Progenitor cell of endocrine pancreas (in vitro differentiated cells): ENCODE results near the gene NTRK2. TPM values are rescaled to one million over a fixed set of nuclear protein-coding genes. Genes with fewer than 3 reads are reported as not detected.

Source experiments
- DNase-seq: peaks from one replicate; pipeline ENCODE4 v3.0.0; 2021; ENCODE audit warnings: low spot score; ENCODE audit not compliant: unreplicated experiment
- H3K27ac Mint-ChIP-seq: 2 replicates; pipeline ENCODE4 v1.8.0; 2021; ENCODE audit warnings: mild to moderate bottlenecking, moderate library complexity, mixed read lengths
- H3K27me3 Mint-ChIP-seq: 2 replicates; pipeline ENCODE4 v1.8.0; 2021; ENCODE audit warnings: mixed read lengths
- H3K36me3 Mint-ChIP-seq: 2 replicates; pipeline ENCODE4 v1.8.0; 2022; ENCODE audit warnings: mixed read lengths; ENCODE audit not compliant: insufficient read depth
- H3K4me1 Mint-ChIP-seq: 2 replicates; pipeline ENCODE4 v1.8.0; 2021; ENCODE audit warnings: low read depth, mixed read lengths
- H3K4me3 Mint-ChIP-seq: 2 replicates; pipeline ENCODE4 v1.8.0; 2021; ENCODE audit warnings: low read depth, mild to moderate bottlenecking, moderate library complexity, mixed read lengths
- H3K9me3 Mint-ChIP-seq: 2 replicates; pipeline ENCODE4 v1.8.0; 2021; ENCODE audit warnings: low read depth, mixed read lengths
- total RNA-seq: library from RNA; stranded (reverse); gene quantifications from 2 replicates; pipeline ENCODE4 v1.2.1, GENCODE V29; 2021
- TF ChIP-seq, protein P1 (sequence below): fragments of 200-600 bp; sonication (generic); IDR thresholded peaks from one replicate; pipeline ENCODE4 v1.5.0; 2021; ENCODE audit warnings: antibody characterized with exemption, mild to moderate bottlenecking; ENCODE audit not compliant: unreplicated experiment

Gene NTRK2
- total RNA-seq, 1 donor from 2014 or later: 4.7 TPM

DNA sequence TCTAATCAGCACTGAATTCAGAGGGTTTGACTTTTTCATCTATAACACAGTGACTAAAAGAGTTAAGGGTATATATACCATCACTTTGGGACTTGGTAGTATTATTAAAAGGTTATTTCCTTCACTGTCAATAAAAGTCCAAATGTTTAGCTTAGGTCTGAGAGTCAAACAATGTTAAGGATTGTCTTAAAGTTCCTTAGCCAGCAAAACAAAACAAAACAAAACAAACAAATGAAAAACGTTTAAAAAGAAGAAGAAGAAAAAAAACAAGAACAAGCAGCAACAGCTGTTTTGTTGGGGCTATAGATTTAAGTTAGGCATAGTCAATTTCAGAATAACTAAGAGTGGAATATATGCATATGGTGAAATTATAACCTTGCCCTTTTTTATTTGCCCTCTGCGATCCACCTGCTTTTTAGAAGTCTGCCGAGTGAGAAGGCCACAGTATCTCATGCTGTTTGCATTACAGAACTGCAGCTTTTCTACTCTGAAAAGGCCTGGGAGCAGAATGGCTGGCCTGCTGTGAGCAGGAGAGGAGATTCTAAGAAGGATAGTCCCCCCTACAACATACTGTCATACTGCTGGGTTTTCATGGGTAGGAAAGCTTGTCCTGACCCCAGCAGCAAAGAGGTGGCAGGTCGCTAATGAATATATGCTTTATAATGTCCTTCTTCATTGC, 141.7 kb downstream of the NTRK2 start:
- Mint-ChIP-seq H3K4me1 (peaks cover 12% of the 10 kb centered on the region), H3K9me3 (no peaks in the 10 kb centered on the region), H3K27ac (no peak overlapping the region), H3K4me3 (no peak overlapping the region), H3K27me3 (peaks cover 11% of the 10 kb centered on the region), H3K36me3 (no peaks in the 10 kb centered on the region)
- DNase-seq: no peak
- TF ChIP-seq, protein P1, sequence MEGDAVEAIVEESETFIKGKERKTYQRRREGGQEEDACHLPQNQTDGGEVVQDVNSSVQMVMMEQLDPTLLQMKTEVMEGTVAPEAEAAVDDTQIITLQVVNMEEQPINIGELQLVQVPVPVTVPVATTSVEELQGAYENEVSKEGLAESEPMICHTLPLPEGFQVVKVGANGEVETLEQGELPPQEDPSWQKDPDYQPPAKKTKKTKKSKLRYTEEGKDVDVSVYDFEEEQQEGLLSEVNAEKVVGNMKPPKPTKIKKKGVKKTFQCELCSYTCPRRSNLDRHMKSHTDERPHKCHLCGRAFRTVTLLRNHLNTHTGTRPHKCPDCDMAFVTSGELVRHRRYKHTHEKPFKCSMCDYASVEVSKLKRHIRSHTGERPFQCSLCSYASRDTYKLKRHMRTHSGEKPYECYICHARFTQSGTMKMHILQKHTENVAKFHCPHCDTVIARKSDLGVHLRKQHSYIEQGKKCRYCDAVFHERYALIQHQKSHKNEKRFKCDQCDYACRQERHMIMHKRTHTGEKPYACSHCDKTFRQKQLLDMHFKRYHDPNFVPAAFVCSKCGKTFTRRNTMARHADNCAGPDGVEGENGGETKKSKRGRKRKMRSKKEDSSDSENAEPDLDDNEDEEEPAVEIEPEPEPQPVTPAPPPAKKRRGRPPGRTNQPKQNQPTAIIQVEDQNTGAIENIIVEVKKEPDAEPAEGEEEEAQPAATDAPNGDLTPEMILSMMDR: no peak

DNA sequence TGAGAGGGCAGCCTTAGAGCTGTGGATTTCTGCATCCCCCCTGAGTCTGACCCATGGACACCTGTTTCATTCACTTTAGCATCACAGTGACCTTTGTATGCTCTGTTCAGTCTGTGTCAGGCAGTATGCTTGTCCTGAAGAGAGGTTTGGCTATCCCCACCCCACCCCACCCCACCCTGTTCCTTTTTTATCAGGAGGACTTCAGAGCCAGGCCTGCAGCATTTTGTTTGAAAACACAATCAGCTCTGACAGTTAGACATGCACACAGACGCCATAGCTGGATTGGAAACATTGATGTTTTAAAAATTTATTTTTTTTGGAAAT, 142.2 kb downstream of the NTRK2 start:
- peaks cover 11% of the 10 kb centered on the region for H3K27me3 Mint-ChIP-seq
- no peak for DNase-seq
- peaks cover 12% of the 10 kb centered on the region for H3K4me1 Mint-ChIP-seq
- no peaks in the 10 kb centered on the region for H3K36me3 Mint-ChIP-seq
- H3K9me3 Mint-ChIP-seq: no peaks in the 10 kb centered on the region
- no peak overlapping the region for H3K4me3 Mint-ChIP-seq
- H3K27ac Mint-ChIP-seq: no peak overlapping the region
- TF ChIP-seq, protein P1: no peak

- H3K36me3 Mint-ChIP-seq: no peaks in the 10 kb centered on the region
Measured at GRCh38 chr9:84812355-84812754, 142.8 kb downstream of the NTRK2 start.

GRCh38 chr9:84812847-84813246, 143.3 kb downstream of the NTRK2 start:
- TF ChIP-seq, protein P1: no peak
- Mint-ChIP-seq H3K4me3 (no peak overlapping the region), H3K36me3 (no peaks in the 10 kb centered on the region), H3K27me3 (peaks cover 11% of the 10 kb centered on the region), H3K9me3 (no peaks in the 10 kb centered on the region), H3K4me1 (peaks cover 12% of the 10 kb centered on the region), H3K27ac (no peak overlapping the region)
- no peak for DNase-seq

More at GRCh38 chr9:84812355-84812754, 142.8 kb downstream of the NTRK2 start:
- TF ChIP-seq, protein P1: no peak
- H3K4me3 Mint-ChIP-seq: no peak overlapping the region
- DNase-seq: no peak
- peaks cover 11% of the 10 kb centered on the region for H3K27me3 Mint-ChIP-seq
- no peaks in the 10 kb centered on the region for H3K9me3 Mint-ChIP-seq
- peaks cover 12% of the 10 kb centered on the region for H3K4me1 Mint-ChIP-seq
- no peak overlapping the region for H3K27ac Mint-ChIP-seq

DNA sequence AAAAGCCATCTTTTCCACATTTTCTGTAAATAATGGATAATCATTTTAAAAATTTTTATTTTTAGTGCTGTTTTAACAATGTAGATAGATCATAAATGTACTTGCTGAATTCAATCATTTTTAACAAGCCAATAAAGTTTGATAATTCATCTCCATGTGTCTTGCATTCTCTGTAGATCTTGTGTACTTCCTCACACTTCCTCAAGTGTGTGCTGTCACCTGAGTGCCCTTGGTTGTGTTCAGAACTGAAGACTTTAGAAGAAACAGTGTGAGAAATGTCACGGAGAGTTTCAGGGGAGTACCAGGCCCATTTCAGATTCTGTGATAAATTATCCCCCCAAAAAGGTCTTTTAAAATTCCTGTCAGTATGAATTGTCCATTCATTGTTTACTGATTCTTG, 146.0 kb downstream of the NTRK2 start:
- Mint-ChIP-seq H3K9me3 (no peaks in the 10 kb centered on the region), H3K36me3 (no peaks in the 10 kb centered on the region), H3K4me3 (no peak overlapping the region), H3K4me1 (peaks cover 14% of the 10 kb centered on the region), H3K27me3 (peaks cover 11% of the 10 kb centered on the region), H3K27ac (no peak overlapping the region)
- no peak for DNase-seq
- TF ChIP-seq, protein P1: no peak
